Measurements from ENCODE around the gene MPIG6B.
A peak's percentile ranks its signal among the peaks of the same experiment; 100 is the strongest.

DNA sequence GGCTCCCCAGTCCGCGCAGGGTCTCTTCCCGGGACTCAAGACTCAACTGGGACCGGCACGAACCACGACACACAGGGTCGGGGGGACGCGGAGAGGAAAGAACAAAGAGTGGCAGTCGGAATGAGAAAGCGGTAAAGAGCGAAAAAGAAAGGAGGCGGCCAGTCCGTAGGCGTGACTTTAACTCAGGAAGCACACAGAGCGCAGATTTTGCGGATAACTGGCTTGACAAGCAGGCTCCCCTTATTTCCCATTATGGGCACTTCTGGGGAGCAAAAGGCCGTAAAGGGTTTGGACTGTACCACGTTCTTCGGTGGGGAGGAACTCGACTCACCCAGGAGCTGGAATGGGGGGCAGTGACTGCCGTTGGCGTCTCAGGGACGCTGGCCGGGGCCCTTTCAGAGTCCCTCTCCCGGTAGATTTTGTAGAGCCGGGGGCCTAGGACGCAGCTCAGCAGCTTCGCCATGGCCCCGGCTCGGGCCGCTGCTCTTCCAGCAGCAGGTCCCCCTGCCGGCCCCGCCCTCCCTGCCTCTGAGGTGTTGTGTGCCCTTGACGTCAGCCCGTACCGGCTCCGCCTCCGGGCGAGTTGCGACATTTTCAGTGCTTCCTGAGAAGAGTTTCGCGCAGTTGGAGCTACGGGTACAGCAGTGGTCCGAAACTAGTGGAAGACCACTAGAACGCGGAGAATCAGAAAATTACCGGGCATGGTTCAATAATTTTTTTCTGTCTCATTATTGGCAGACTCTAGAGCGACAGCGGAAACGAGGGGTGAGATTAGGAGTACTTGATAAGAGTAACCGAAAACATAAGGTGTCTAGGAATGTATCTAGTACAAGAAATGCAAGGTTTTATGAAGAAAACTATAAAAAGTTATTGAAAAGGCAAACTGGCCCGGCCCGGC is 20.1 kb upstream of the MPIG6B start, which contains the start of gene ABHD16A:
- TF ChIP-seq, protein P1, sequence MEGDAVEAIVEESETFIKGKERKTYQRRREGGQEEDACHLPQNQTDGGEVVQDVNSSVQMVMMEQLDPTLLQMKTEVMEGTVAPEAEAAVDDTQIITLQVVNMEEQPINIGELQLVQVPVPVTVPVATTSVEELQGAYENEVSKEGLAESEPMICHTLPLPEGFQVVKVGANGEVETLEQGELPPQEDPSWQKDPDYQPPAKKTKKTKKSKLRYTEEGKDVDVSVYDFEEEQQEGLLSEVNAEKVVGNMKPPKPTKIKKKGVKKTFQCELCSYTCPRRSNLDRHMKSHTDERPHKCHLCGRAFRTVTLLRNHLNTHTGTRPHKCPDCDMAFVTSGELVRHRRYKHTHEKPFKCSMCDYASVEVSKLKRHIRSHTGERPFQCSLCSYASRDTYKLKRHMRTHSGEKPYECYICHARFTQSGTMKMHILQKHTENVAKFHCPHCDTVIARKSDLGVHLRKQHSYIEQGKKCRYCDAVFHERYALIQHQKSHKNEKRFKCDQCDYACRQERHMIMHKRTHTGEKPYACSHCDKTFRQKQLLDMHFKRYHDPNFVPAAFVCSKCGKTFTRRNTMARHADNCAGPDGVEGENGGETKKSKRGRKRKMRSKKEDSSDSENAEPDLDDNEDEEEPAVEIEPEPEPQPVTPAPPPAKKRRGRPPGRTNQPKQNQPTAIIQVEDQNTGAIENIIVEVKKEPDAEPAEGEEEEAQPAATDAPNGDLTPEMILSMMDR (IDR thresholded peaks at IDR 0.05), result peak in 3 of 7 experiments; percentile 17 to 31 (median 21)
- peak; percentile 87 to 98 (median 97) for TF ChIP-seq POLR2A (IDR thresholded peaks at IDR 0.05)

All from body of pancreas (tissue), 4 donors.